Thyroid gland (tissue), 4 donors: ENCODE data around the gene DENND2C. TPM values are rescaled to one million over a fixed set of nuclear protein-coding genes. Genes with fewer than 3 reads are reported as not detected.
A peak's percentile ranks its signal among the peaks of the same experiment; 100 is the strongest.

Experiments
- DNase-seq, 2 donors: peaks; one replicate each; pipeline ENCODE4 v3.0.0-alpha.2; 2019
- H3K27ac ChIP-seq, 3 donors: fragments of 200-600 bp; sonication (generic); 1 replicate in 2 of 3; 2 replicates in 1 of 3; pipeline ENCODE4 v1.5.1; 2016 to 2019; ENCODE audit warnings: mild to moderate bottlenecking in 1 of 3, moderate library complexity in 1 of 3
- H3K27me3 ChIP-seq: fragments of 200-600 bp; sonication (generic); one replicate; pipeline ENCODE4 v1.5.1; 2019
- H3K36me3 ChIP-seq, 2 donors: fragments of 200-600 bp; sonication (generic); one replicate each; pipeline ENCODE4 v1.5.1; 2016 to 2019
- H3K4me1 ChIP-seq, 2 donors: fragments of 200-600 bp; sonication (generic); one replicate each; pipeline ENCODE4 v1.5.1; 2017 to 2019
- H3K4me3 ChIP-seq, 3 donors: fragments of 200-600 bp; sonication (generic); replicated peaks in 1 of 3; 1 replicate in 2 of 3; 2 replicates in 1 of 3; pipeline ENCODE4 v1.5.1; 2016; ENCODE audit warnings: mild to moderate bottlenecking in 1 of 3
- H3K9me3 ChIP-seq: fragments of 200-600 bp; sonication (generic); one replicate; pipeline ENCODE4 v1.5.1; 2017
- POLR2A ChIP-seq, 2 donors: fragments of 450-650 bp; IDR thresholded peaks; one replicate each; pipeline ENCODE4 v1.6.1; 2017; ENCODE audit warnings: antibody characterized with exemption in 2 of 2, mild to moderate bottlenecking in 2 of 2, moderate library complexity in 1 of 2
- WGBS, 2 donors: methylation state at CpG; one replicate each; pipeline ENCODE4 v1.1.5; 2017; 5-methylcytosine and 5-hydroxymethylcytosine counted together
- intact Hi-C: fragments of 100-400 bp; cut with DNase I; formaldehyde crosslinking; loops from one replicate; pipeline ENCODE4 v1.15.1; 2023
- total RNA-seq, 4 donors: library from RNA; depleted of rRNA; stranded (reverse); fragments of >200 nt; gene quantifications; one replicate each; pipeline ENCODE4 v1.2.3, GENCODE V29; 2016
- TF ChIP-seq, protein P1 (sequence below), 6 experiments: fragments of 200-600 bp in 3 of 6; fragments of 450-650 bp in 3 of 6; sonication (generic) in 3 of 6; IDR thresholded peaks; one replicate each; pipeline ENCODE4 v1.5.1; 2016 to 2019; ENCODE audit warnings: antibody characterized with exemption in 6 of 6, mild to moderate bottlenecking in 2 of 6, inconsistent platforms in 1 of 6, moderate library complexity in 1 of 6

DENND2C gene
- total RNA-seq, 4 donors from 2014 or later = 2.6 to 3.9 (median 3.8) TPM

DNA sequence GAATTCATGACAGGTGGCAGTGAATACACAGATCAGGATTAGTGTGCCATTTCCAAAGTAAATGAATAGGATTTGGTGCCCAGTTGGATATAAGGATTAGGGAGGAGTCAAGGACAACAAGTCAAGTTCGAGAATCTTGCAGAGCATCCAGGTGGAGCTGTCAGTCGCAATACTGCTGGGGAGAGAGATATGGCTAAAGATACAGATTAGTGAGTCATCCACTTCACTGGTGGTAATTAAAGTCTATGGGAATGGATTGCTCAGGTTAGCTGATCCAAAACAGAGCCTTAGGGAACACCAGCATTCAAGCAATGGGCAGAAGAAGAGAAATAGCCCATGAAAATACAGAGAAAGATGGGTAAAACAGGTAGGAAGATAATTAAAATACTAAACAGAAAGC lies 115.3 kb downstream of the DENND2C start:
- Histone ChIP-seq H3K27me3 (no peaks in the 10 kb centered on the region), H3K9me3 (no peaks in the 10 kb centered on the region), H3K4me3 (no peak overlapping the region), H3K4me1 (no peaks in the 10 kb centered on the region), H3K27ac (no peak overlapping the region), H3K36me3 (no peaks in the 10 kb centered on the region)
- intact Hi-C loops = no loop called here
- TF ChIP-seq, protein P1, sequence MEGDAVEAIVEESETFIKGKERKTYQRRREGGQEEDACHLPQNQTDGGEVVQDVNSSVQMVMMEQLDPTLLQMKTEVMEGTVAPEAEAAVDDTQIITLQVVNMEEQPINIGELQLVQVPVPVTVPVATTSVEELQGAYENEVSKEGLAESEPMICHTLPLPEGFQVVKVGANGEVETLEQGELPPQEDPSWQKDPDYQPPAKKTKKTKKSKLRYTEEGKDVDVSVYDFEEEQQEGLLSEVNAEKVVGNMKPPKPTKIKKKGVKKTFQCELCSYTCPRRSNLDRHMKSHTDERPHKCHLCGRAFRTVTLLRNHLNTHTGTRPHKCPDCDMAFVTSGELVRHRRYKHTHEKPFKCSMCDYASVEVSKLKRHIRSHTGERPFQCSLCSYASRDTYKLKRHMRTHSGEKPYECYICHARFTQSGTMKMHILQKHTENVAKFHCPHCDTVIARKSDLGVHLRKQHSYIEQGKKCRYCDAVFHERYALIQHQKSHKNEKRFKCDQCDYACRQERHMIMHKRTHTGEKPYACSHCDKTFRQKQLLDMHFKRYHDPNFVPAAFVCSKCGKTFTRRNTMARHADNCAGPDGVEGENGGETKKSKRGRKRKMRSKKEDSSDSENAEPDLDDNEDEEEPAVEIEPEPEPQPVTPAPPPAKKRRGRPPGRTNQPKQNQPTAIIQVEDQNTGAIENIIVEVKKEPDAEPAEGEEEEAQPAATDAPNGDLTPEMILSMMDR (IDR thresholded peaks at IDR 0.05) = no peak
- no peak for TF ChIP-seq POLR2A (IDR thresholded peaks at IDR 0.05)
- WGBS, 2 donors = 76 to 81% methylated on average over 2 of the region's 2 CpGs
- no peak for DNase-seq

GRCh38 chr1:114552106-114552639 lies 117.7 kb downstream of the DENND2C start:
- Histone ChIP-seq H3K27ac (no peak overlapping the region), H3K4me1 (no peaks in the 10 kb centered on the region), H3K4me3 (no peak overlapping the region), H3K27me3 (no peaks in the 10 kb centered on the region), H3K36me3 (no peaks in the 10 kb centered on the region), H3K9me3 (no peaks in the 10 kb centered on the region)
- intact Hi-C loops = no loop called here
- DNase-seq = no peak
- WGBS, 2 donors = 94 to 97% methylated on average over 7 of the region's 7 CpGs
- TF ChIP-seq, protein P1 (IDR thresholded peaks at IDR 0.05) = no peak
- TF ChIP-seq POLR2A (IDR thresholded peaks at IDR 0.05) = no peak

GRCh38 chr1:114551400-114551799 lies 118.4 kb downstream of the DENND2C start:
- no peak overlapping the region for H3K4me3 ChIP-seq
- no peaks in the 10 kb centered on the region for H3K36me3 ChIP-seq
- no peak overlapping the region for H3K27ac ChIP-seq
- H3K9me3 ChIP-seq = no peaks in the 10 kb centered on the region
- no peaks in the 10 kb centered on the region for H3K4me1 ChIP-seq
- WGBS, 2 donors = 88 to 92% methylated on average over 4 of the region's 4 CpGs
- no peak for DNase-seq
- H3K27me3 ChIP-seq = no peaks in the 10 kb centered on the region
- TF ChIP-seq, protein P1 (IDR thresholded peaks at IDR 0.05) = no peak
- TF ChIP-seq POLR2A (IDR thresholded peaks at IDR 0.05) = no peak
- intact Hi-C loops = no loop called here

DNA sequence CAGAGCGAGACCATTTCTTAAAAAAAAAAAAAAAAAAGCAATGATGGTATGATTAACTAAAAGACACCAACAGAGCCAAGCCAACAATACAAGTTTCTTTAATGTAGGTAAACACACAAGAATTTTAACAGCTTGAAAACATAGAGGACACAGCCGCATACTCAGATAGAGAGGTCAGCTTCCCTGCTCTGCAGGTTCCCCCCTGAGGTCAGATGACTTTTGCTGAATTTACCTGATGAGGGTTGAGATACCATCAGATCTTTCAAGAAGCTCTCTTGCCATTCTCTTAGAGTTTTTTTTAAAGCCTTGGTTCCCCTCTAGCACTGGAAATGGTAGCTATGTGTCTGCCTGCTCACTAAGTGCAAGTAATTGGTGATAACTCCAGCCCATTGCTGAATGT lies 119.5 kb downstream of the DENND2C start:
- intact Hi-C loops = no loop called here
- Histone ChIP-seq H3K4me1 (no peaks in the 10 kb centered on the region), H3K9me3 (no peaks in the 10 kb centered on the region), H3K27ac (no peak overlapping the region), H3K27me3 (no peaks in the 10 kb centered on the region), H3K36me3 (no peaks in the 10 kb centered on the region), H3K4me3 (no peak overlapping the region)
- TF ChIP-seq, protein P1 (IDR thresholded peaks at IDR 0.05) = no peak
- TF ChIP-seq POLR2A (IDR thresholded peaks at IDR 0.05) = no peak
- DNase-seq = no peak
- 91 to 92% methylated on average over 2 of the region's 2 CpGs for WGBS, 2 donors

DNA sequence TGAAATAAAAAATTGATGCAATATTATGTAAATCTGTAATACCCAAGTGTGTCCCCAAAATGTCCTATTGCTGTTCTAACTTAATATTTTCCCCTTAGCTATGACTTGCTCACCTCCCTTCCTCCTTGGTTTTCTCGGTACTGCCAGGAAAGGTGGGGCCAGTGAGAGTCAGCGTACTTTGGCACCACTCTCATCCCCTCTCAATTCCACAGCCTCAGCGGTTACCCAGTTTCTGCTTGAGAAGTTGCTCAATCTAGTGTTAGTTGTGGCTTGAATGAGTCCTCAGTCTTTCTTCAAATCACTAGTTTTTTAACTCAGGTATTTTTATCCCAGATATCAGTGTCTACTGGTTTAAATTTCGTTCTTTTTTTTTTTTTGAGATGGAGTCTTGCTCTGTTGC lies 120.7 kb downstream of the DENND2C start:
- Histone ChIP-seq H3K27me3 (no peaks in the 10 kb centered on the region), H3K4me1 (no peaks in the 10 kb centered on the region), H3K4me3 (no peak overlapping the region), H3K36me3 (no peaks in the 10 kb centered on the region), H3K9me3 (no peaks in the 10 kb centered on the region), H3K27ac (no peak overlapping the region)
- DNase-seq = peak; percentile 43 to 56
- intact Hi-C loops = no loop called here
- 23 to 25% methylated on average over 4 of the region's 4 CpGs for WGBS, 2 donors
- TF ChIP-seq, protein P1 (IDR thresholded peaks at IDR 0.05) = no peak
- no peak for TF ChIP-seq POLR2A (IDR thresholded peaks at IDR 0.05)
